Smooth muscle cell (in vitro differentiated cells): Measurements from ENCODE around the gene PLPPR5. TPM values are rescaled to one million over a fixed set of nuclear protein-coding genes. Genes with fewer than 3 reads are reported as not detected.

Experiments used
- DNase-seq: peaks from one replicate; lab custom pipeline; 2025; ENCODE audit not compliant: unreplicated experiment; lab: John Stamatoyannopoulos, UW
- H2AFZ ChIP-seq: fragments of 200-600 bp; sonication (generic); 2 replicates; pipeline ENCODE4 v1.6.0; 2016; ENCODE audit warnings: antibody characterized with exemption, low read depth, mild to moderate bottlenecking
- H3F3A ChIP-seq: fragments of 200-600 bp; sonication (generic); 2 replicates; pipeline ENCODE4 v1.6.0; 2017; ENCODE audit warnings: antibody characterized with exemption, low read depth
- H3K27ac ChIP-seq: fragments of 200-600 bp; sonication (generic); 2 replicates; pipeline ENCODE4 v1.5.1; 2016; ENCODE audit warnings: low read depth, mild to moderate bottlenecking
- H3K27me3 ChIP-seq: fragments of 200-600 bp; sonication (generic); 2 replicates; pipeline ENCODE4 v1.6.1; 2016; ENCODE audit warnings: low read depth, mild to moderate bottlenecking
- H3K36me3 ChIP-seq: fragments of 200-600 bp; sonication (generic); 2 replicates; pipeline ENCODE4 v1.5.1; 2016; ENCODE audit warnings: low read depth
- H3K4me1 ChIP-seq: fragments of 200-600 bp; sonication (generic); 2 replicates; pipeline ENCODE4 v1.5.1; 2016; ENCODE audit warnings: low read depth
- H3K4me2 ChIP-seq: fragments of 200-600 bp; sonication (generic); 2 replicates; pipeline ENCODE4 v1.6.0; 2016; ENCODE audit warnings: mild to moderate bottlenecking
- H3K4me3 ChIP-seq: fragments of 200-600 bp; sonication (generic); 2 replicates; pipeline ENCODE4 v1.5.1; 2016; ENCODE audit warnings: mild to moderate bottlenecking
- H3K79me2 ChIP-seq: fragments of 200-600 bp; sonication (generic); 2 replicates; pipeline ENCODE4 v1.6.0; 2016; ENCODE audit warnings: low read depth, mild to moderate bottlenecking
- H3K9ac ChIP-seq: fragments of 200-600 bp; sonication (generic); 2 replicates; pipeline ENCODE4 v1.6.0; 2016; ENCODE audit warnings: low read depth
- H3K9me3 ChIP-seq: fragments of 200-600 bp; sonication (generic); replicated peaks from 2 replicates; pipeline ENCODE4 v1.5.1; 2016; ENCODE audit warnings: low read depth
- H4K20me1 ChIP-seq: fragments of 200-600 bp; sonication (generic); 2 replicates; pipeline ENCODE4 v1.6.0; 2016; ENCODE audit warnings: low read depth
- CTCF ChIP-seq: fragments of 200-600 bp; sonication (generic); IDR thresholded peaks from 2 replicates; pipeline ENCODE4 v1.5.1; 2017; ENCODE audit warnings: borderline replicate concordance, mild to moderate bottlenecking, antibody characterized with exemption; ENCODE audit not compliant: insufficient read depth, poor library complexity, severe bottlenecking
- WGBS: methylation state at CpG from one replicate; pipeline ENCODE4 v1.1.7; 2016; ENCODE audit warnings: low lambda C conversion rate; 5-methylcytosine and 5-hydroxymethylcytosine counted together
- polyA plus RNA-seq: library from polyadenylated mRNA; unstranded; fragments of >200 nt; fragmentation: Nextera tagmentation; extraction: Ambion mirVana; gene quantifications from 2 replicates; pipeline ENCODE4 v1.2.1, GENCODE V29; 2016
- total RNA-seq: library from RNA; depleted of rRNA; stranded (reverse); fragments of >200 nt; gene quantifications from 2 replicates; pipeline ENCODE4 v1.2.3, GENCODE V29; 2014

The PLPPR5 gene
- total and polyA plus RNA-seq, 2 experiments from 2014 or later, result 0.18 to 0.34 TPM

DNA sequence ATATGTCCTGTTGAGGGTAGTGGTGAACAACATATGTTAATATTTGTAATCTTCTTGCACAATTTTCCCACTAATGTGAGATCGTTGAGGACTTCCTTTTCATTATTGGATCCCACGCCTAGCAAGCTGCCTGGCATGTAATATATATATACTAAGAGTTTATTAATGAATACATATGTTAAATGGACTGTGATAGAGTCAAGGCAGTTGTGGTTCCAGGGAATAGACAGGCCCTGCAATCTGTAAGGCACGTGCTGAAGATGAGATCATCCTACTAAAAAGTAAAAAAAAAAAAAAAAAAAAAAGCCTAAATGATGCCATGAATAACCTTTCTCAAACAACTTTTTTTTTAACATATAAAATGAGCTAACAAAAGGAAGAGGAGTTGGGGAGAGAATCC, 28.9 kb downstream of the PLPPR5 start:
- Histone ChIP-seq H3K9me3 (no peaks in the 10 kb centered on the region), H3K4me2 (no peak overlapping the region), H3K36me3 (no peaks in the 10 kb centered on the region), H3K27ac (no peak overlapping the region), H3K4me1 (no peaks in the 10 kb centered on the region), H4K20me1 (no peaks in the 10 kb centered on the region), H3F3A (no peaks in the 10 kb centered on the region), H3K79me2 (no peaks in the 10 kb centered on the region), H2AFZ (no peak overlapping the region), H3K27me3 (no peaks in the 10 kb centered on the region), H3K9ac (no peak overlapping the region), H3K4me3 (no peak overlapping the region)
- DNase-seq, result no peak
- no peak for TF ChIP-seq CTCF
- 92% methylated on average over 3 of the region's 3 CpGs for WGBS

DNA sequence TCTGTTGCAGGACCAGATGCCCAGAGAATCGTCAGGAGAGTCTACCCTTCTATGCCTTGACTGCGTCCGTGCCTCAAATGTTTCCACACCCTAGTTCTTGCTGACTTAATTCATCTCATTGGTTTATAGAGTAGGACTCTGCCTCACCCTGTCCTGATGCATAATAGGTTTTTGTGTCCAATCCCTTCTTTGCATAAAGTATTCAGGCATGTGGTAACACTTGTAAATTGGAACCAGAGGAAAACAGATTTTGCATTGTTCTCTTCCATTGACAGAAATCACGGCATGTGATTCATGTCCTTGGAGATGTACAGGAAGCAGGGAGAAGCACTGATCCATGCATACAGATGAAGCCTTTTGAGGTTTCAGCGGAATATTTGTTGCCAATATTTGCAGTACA, 29.5 kb downstream of the PLPPR5 start:
- H3K27me3 ChIP-seq, result no peaks in the 10 kb centered on the region
- H3K9ac ChIP-seq, result no peak overlapping the region
- no peaks in the 10 kb centered on the region for H3K79me2 ChIP-seq
- no peaks in the 10 kb centered on the region for H4K20me1 ChIP-seq
- H3K36me3 ChIP-seq, result no peaks in the 10 kb centered on the region
- H3F3A ChIP-seq, result no peaks in the 10 kb centered on the region
- H3K27ac ChIP-seq, result no peak overlapping the region
- no peak for DNase-seq
- H2AFZ ChIP-seq, result no peak overlapping the region
- H3K9me3 ChIP-seq, result no peaks in the 10 kb centered on the region
- TF ChIP-seq CTCF, result no peak
- WGBS, result 91% methylated on average over 5 of the region's 5 CpGs
- H3K4me2 ChIP-seq, result no peak overlapping the region
- no peak overlapping the region for H3K4me3 ChIP-seq
- H3K4me1 ChIP-seq, result no peaks in the 10 kb centered on the region

- H3K27ac ChIP-seq, result no peak overlapping the region
- H3K4me3 ChIP-seq, result no peak overlapping the region
- TF ChIP-seq CTCF, result no peak
- no peaks in the 10 kb centered on the region for H3F3A ChIP-seq
- no peaks in the 10 kb centered on the region for H3K36me3 ChIP-seq
- H3K9me3 ChIP-seq, result no peaks in the 10 kb centered on the region
- H3K27me3 ChIP-seq, result no peaks in the 10 kb centered on the region
- H3K9ac ChIP-seq, result no peak overlapping the region
- H4K20me1 ChIP-seq, result no peaks in the 10 kb centered on the region
- H3K79me2 ChIP-seq, result no peaks in the 10 kb centered on the region
- H3K4me1 ChIP-seq, result no peaks in the 10 kb centered on the region
- WGBS, result 86% methylated on average over 1 of the region's 1 CpG
- H3K4me2 ChIP-seq, result no peak overlapping the region
- no peak for DNase-seq
- H2AFZ ChIP-seq, result no peak overlapping the region
These were observed 34.7 kb downstream of the PLPPR5 start for GRCh38 chr1:98969798-98970490.

- Histone ChIP-seq H3F3A (no peaks in the 10 kb centered on the region), H3K36me3 (no peaks in the 10 kb centered on the region), H3K27me3 (no peaks in the 10 kb centered on the region), H3K27ac (no peak overlapping the region), H3K4me3 (no peak overlapping the region), H2AFZ (no peak overlapping the region), H3K4me1 (no peaks in the 10 kb centered on the region), H3K79me2 (no peaks in the 10 kb centered on the region), H3K9me3 (no peaks in the 10 kb centered on the region), H3K4me2 (no peak overlapping the region), H3K9ac (no peak overlapping the region), H4K20me1 (no peaks in the 10 kb centered on the region)
- DNase-seq, result no peak
- TF ChIP-seq CTCF, result no peak
- WGBS, result 96% methylated on average over 1 of the region's 1 CpG
These were observed 37.5 kb downstream of the PLPPR5 start for GRCh38 chr1:98967122-98967521.
